HG02943 (cell line): Measurements from ENCODE around the gene TLE5.
"Not testable (repeated sequence)": the region's sequence is repeated elsewhere in the genome, so short reads cannot be mapped to it uniquely, and the experiment has no call there.

Source experiments
- ATAC-seq: cut with Tn5 transposase; IDR thresholded peaks from one replicate; pipeline ENCODE4 v1.9.1; 2021; ENCODE audit warnings: mild to moderate bottlenecking, low read depth, moderate library complexity; ENCODE audit not compliant: unreplicated experiment

Gene TLE5

GRCh38 chr19:3027981-3028304 is 34.4 kb downstream of the TLE5 start:
- ATAC-seq = no peak

DNA sequence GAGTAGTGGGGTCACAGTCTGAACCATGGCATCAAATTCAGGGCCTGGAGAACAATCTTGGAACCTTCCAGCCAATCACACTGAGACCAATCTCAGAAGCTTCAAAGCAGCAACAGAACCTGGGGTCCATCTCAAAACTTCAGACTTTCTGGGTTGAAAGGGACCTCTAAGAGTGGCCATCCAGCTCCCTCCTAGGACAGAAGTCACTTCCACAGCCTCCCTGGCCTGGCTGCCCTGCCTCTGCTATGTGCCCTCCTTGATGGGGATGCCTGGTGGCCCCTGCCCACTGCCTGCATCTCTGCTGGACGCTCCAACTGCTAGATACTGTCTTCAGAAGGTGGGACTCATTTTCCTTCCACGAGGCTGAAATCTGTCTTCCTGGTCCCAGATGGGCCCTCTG is 35.0 kb downstream of the TLE5 start:
- ATAC-seq = no peak

GRCh38 chr19:3026768-3027167 is 35.5 kb downstream of the TLE5 start:
- ATAC-seq = no peak

DNA sequence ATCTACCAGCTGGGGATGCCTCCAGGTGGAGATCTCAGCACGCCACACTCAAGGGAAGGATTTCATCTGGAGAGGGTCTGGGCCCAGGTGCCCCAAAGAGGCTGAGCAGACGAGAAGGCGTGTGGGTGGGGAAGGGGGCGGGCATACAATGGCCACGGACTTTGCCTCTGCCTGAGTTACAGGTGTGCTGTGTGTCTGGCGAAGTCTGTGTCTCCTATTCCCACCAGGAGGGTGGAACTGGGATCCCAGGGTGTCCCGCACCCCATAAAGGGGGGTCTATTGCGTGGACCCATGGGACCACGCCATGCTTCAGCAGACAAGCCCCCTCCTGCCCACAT is 36.8 kb downstream of the TLE5 start:
- no peak for ATAC-seq

GRCh38 chr19:3024870-3025548 is 37.3 kb downstream of the TLE5 start:
- no peak for ATAC-seq

- no peak for ATAC-seq
Measured at GRCh38 chr19:3024509-3024869, 37.8 kb downstream of the TLE5 start.

DNA sequence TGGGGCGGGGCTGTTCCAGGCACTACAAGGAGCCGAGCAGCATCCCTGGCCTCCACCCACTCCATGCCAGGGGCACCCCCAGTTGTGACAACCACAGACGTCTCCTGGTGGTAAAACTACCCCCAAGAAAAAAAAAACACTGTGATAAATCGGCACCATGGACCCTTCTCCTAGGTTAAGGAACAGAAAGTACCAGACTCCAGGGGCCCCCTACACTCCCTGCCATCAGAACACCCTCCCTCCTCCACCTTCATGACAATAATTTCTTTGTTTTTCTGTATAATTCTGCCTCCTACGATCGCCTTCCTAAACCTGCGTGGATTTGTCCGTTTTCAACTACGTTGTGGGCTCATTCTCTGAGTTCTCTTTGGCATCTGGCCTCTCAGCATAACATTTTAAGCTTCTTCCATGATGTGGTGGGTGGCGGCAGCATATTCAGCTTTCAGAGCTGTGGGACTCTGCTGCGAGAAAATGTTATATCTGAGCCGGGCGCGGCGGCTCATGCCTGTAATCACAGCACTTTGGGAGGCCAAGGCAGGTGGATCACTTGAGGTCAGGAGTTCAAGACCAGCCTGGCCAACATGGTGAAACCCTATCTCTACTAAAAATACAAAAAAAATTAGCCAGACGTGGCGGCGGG is 41.9 kb downstream of the TLE5 start:
- ATAC-seq = no peak

- no peak for ATAC-seq
Measured at GRCh38 chr19:3019211-3019854, 43.0 kb downstream of the TLE5 start.

DNA sequence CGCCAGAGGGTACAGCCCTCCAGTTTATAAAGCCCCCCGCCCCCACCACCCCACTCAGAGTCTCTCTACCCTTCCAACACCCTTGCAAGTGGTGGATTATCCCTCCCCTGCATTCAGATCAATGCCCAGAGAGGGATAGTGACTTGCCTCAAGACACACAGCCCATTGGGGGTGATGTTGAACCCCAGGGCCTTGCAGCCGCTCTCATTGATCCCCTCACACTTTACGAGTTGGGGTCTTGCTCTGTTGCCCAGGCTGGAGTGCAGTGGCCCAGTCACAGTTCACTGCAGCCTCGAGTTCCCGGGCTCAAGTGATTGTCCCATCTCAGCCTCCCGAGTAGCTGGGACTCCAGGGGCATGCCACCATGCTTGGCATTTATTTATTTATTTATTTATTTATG is 44.4 kb downstream of the TLE5 start:
- no peak for ATAC-seq

DNA sequence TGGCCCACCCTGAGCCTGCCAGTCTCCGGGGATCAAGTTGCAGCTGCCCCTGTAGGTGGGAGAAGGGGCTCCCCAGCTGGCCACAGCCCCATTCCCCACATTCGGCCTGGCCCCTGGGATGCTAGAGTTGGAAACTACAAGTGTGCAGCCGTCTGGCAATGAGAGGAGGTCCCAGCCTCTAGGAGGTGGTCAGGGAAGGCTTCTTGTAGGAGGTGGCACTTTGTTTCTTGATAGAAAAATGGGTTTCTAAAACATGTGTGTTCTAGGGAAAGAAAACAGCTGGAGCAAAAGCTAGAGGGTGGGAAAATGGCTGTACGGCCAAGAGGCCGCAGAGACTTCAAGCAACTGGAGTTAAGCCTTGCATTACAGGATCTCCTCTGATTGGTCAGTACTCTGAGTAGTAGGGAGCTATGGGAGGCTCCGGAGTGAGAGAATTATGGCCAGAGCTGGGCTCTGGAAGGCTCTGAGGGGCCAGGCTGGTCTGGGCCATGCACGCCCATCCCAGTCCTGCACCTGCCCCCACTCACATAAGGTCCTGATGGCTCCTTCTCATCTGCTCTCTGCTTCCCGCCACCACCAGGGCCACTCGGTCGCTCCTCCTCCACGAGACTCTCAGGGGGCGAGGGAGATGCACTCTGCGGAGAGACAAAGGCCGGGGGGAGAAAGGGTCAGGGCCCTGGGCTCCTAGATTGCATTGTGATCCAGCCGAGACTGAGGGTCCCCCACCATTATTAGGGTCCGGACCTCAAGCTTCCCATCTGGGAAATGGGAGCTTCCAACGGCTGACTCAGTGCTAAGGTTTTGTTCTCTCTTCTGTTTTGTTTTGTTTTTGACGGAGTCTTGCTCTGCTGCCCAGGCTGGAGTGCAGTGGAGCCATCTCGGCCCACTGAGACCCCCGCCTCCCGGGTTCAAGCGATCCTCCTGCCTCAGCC is 46.9 kb downstream of the TLE5 start:
- ATAC-seq = no peak

- ATAC-seq = no peak
Measured at GRCh38 chr19:3014135-3014534, 48.2 kb downstream of the TLE5 start.

DNA sequence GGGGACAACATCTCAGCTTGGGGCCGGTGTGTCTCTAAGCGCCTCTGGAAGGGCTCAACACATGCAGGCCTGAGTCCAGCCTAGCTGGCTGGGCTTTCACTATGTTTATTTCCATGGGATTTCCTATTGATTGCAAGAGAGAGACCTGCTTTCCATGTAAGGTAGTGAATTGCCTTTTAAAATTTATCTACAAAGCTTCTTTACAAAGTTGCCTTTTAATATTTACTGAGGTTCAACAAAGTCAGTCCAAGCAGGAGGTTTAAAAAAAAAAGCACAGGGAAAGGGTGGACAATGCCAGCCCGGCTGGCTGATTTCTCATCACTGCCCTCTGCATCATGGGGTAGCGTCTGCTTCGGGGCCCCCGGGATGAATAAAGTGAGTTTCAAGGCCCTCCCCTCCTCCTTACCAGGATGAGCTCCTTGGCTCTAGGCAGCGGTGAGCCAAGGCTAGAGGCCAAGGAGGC is 49.0 kb downstream of the TLE5 start:
- no peak for ATAC-seq

GRCh38 chr19:3012621-3013262 is 49.6 kb downstream of the TLE5 start:
- no peak for ATAC-seq

DNA sequence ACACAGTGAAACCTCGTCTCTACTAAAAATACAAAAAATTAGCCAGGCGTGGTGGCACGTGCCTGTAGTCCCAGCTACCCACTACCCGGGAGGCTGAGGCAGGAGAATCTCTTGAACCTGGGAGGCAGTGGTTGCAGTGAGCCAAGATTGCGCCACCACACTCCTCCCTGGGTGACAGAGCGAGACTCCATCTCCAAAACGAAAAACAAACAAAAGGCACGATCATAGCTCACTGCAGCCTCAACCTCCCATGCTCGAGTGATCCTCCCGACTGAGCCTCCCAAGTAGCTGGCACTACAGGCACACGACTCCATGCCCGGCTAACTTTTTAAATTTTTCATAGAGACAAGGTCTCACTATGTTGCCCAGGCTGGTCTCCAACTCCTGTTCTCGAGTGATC is 50.2 kb downstream of the TLE5 start:
- not testable (repeated sequence) for ATAC-seq

DNA sequence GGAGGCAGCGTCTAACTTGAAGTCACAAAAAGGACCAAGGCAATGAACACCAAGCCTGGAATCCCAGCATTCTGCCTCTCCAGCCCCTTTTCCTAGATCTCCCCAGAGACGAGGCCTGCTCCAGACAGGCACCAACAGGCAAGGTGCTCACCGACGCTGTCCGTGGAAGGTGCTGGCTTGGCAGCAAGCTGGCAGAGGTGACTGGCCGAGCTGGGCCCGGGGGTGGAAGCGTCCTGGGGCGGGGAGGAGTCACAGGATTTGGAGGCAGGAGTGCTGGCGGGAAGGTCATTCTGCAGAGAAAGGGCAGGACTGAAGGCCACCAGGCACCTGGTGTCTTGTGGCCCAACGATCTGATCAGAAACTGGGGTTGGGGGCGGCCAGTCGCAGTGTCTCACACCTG is 51.4 kb downstream of the TLE5 start:
- no peak for ATAC-seq

DNA sequence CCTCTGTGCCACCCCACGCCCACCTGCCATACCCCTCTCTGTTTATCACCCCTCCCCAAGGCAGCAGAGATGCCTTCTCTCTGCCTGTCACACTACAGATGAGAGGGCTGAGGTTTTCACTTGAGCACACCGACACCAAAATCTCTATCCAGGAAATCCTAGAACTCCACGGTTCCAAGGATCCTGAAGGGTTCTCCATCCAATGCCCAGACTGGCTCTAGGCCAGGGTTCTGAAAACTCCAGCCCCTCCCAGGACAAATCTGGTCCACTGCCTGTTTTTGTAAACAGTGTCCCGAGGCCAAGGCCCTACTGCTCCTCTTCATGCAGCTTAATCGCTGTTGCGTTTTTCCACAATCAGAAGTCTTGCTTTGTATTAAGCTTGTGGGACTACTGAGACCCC is 53.3 kb downstream of the TLE5 start:
- ATAC-seq = no peak

DNA sequence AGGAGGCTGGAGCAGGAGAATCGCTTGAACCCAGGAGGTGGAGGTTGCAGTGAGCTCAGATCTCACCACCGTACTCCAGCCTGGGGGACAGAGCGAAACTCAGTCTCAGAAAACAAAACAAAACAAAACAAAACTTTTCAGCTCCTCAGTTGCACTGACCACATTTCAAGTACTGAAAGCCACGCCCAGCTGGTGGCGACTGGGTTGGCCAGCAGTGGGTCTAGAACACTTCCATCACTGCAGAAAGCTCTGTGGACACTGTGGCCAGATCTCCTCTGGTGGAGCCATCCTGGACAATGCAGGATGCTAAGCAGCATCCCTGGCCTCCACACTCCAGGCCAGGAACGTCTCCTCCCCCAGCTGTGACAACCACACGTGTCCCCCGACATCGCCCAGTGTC is 54.3 kb downstream of the TLE5 start:
- ATAC-seq = no peak

DNA sequence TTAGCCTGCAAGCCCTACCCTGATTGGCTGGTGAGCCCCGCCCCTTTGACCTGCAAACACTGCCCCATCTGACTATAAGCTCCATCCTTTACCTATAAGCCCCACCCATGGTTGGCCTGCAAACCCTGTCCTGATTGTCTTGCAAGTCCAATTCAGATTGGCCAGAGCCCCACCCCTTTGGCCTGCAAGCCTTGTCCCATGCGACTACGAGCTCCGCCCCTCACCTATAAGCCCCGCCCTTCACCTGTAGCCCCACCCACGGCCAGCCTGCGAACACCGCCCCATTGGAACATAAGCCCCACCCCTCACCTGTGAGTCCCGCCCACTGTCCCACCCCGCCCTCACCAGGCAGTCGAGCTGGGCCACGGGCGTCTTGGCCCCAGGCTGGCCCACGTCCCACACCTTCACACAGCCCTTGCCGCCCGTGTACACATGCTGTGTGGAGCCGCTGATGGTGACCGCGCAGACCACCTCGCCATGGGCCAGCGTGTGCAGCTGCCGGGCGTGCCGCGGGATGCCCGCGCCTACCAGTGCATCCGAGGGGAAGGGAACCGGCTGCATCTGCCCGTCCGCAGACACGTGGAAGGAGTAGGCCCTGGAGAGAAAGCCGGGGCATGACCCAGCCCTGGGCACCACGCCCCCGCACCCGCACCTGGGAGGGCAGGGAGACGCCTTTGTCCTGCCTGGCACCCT is 56.1 kb downstream of the TLE5 start:
- no peak for ATAC-seq

DNA sequence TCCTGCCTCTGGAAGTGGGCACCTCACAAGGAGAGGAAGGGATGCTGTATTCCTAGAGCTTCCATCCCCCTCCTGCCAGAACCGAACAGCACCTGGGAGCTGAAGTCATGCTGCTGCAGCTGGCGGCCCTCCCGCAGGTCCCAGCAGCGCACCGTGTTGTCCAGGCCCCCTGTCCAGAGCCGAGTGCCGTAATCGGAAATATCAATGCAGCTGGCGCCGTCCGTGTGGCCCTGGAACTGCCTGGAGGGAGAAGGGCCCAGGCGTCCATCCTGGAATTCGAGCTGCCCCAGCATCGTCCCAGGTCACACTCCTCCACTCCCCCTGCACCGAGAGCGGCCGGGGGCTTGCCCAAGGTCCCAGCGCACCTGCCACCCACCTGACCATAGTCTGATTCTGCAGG is 57.0 kb downstream of the TLE5 start:
- ATAC-seq = no peak

- ATAC-seq = no peak
Measured at GRCh38 chr19:3004522-3004921, 57.8 kb downstream of the TLE5 start.
